Fibroblast of skin of right biceps (primary cell): Measurements from ENCODE around the gene CCSER1.

Source experiments
- DNase-seq: peaks from one replicate; pipeline ENCODE4 v3.0.0-alpha.2; 2013

CCSER1 gene

GRCh38 chr4:90990284-90990683, 863.1 kb downstream of the CCSER1 start:
- no peak for DNase-seq

- DNase-seq = no peak
Observed at GRCh38 chr4:90992213-90992612, 865.0 kb downstream of the CCSER1 start.

DNA sequence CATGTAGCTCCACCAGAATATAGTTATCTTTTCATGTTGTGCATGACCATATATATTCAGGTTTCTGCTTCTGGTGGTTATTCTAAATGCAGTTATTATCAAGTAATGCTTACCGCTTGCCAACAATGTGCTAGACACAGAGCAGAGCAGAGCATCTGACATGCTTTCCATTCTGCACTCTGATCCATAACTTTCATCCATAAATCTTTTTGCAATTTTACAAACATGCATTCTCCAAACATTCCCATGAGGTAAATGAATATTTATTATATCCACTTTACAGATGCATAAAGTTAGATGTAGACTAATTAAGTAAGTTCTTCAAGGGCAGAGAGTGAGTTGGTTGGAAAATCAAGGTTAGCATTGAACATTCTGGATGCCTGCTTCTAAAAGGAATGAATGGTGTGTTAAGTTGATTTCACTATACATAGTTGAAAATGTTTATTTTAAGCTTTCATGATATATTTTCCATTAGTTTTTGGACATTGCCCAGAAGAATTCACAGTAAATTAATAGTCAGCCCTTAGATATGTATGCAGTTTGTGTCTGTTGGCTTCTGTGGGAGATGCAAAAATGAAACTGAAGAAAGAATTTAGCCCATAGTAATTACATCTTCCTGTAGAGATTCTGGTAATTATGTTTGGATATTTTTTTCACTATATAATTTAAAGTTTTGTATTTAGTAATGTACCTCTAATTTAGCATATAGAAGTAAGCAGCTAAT, 867.8 kb downstream of the CCSER1 start:
- DNase-seq = peak; percentile 17

- no peak for DNase-seq
Observed at GRCh38 chr4:90995996-90996395, 868.8 kb downstream of the CCSER1 start.

GRCh38 chr4:90996813-90997212, 869.6 kb downstream of the CCSER1 start:
- DNase-seq = no peak

GRCh38 chr4:91015861-91016260, 888.7 kb downstream of the CCSER1 start:
- no peak for DNase-seq

GRCh38 chr4:91019513-91019912, 892.3 kb downstream of the CCSER1 start:
- no peak for DNase-seq

- DNase-seq = no peak
Observed at GRCh38 chr4:91025241-91026148, 898.3 kb downstream of the CCSER1 start.

- no peak for DNase-seq
Observed at GRCh38 chr4:91028228-91028627, 901.0 kb downstream of the CCSER1 start.

GRCh38 chr4:91031761-91032160, 904.6 kb downstream of the CCSER1 start:
- DNase-seq = no peak

DNA sequence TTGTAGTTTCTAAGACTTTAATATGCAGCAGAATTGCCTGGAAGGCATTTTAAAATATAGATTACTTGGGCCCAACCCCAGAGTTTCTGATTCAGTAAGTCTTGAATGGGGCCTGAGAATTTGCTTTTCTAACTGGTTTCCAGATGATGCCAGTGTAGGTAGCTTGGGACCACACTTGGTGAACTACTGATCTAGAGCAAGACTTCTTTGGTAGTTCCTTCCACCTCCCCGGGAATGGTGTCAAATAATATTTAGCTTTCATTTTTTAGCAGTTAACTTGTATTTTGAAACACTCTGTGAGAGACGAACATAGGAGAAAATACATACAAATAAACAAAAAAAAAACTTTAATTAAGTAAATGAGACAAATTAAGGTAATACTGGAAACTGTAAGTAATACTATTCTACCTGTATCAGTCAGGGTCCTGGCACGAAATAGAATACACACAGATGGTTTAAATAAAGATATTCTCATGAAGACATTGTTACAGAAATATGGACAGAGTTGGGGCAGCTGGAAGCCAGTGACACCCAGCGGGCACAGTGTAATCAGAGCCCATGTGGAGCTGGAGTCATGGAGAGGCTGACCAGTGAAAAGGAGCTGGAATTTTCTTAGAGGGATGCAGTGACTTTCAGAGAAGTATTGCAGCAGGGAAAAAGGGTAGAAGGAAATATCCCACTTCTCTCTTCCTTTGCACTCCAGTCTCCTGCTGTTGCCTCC, 905.7 kb downstream of the CCSER1 start:
- no peak for DNase-seq

- DNase-seq = peak; percentile 7
Observed at GRCh38 chr4:91035276-91035675, 908.1 kb downstream of the CCSER1 start.

DNA sequence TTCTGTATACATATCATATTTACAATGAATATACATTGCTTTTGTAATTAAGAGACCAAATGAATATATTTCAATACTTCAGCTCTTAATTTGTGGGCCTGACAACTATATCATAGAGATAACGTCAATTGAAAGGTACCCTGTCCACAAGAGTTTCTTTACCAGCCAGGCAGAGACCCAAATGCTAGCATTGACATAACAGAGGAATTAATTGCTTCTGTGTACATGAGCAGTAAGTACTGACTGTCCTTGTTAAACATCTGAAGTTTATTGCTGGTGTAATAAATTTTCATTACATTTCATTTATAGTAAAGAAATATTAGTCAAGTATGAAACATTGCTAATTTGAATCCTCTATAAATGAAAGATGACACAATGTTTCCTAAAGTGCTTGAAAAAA, 910.8 kb downstream of the CCSER1 start:
- DNase-seq = no peak

- no peak for DNase-seq
Observed at GRCh38 chr4:91057871-91058270, 930.7 kb downstream of the CCSER1 start.

- DNase-seq = peak; percentile 48
Observed at GRCh38 chr4:91058345-91058744, 931.2 kb downstream of the CCSER1 start.

DNA sequence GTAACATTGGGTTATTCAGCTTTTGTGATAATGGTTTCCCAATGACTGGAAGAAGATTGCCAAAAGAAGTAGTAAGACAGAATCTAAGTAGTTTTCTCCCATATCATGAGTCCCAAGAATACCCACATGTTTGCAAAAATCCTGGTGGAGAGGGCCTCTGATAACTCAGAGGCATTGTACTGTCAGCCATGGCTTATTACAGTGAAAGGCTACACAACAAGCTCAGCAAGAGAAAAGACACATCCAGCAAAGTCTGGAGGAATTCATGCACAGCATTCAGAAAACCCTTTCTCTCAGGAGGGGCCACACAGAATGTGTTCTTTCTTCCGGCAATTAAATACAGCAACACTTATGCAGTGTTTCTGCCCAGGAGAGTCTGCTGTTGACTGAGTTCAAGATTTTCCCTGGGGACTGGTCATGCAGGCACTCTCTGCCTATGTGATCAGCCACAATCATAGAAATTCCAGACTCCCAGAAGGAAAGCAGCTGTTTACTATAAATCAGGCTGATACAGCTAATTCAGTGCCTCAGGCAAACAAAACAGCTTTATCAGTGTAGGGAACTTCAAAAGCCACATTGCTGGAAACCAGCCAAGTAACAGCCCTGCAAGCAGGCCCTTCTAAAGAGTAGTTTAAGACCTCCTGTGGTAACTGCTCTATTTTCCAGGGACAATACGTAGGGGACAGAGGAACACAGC, 937.1 kb downstream of the CCSER1 start:
- peak; percentile 16 for DNase-seq

DNA sequence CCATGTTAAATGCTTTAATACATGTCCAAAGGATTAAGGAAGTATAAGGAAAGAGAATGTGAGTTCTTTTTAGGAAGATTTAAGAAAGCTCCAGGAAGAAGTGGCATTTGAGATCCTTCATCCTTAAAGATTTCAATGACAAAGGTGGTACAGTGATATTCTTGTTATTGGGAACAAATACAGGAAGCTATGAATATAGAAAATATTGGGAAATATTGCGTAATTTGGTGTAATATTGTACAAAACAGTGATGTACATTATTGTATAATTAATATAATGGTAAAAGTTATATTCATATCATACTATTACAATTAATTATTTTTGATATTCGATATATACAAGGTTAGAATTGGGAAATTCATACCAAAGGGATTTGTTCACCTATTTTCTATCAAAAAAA, 937.9 kb downstream of the CCSER1 start:
- no peak for DNase-seq

DNA sequence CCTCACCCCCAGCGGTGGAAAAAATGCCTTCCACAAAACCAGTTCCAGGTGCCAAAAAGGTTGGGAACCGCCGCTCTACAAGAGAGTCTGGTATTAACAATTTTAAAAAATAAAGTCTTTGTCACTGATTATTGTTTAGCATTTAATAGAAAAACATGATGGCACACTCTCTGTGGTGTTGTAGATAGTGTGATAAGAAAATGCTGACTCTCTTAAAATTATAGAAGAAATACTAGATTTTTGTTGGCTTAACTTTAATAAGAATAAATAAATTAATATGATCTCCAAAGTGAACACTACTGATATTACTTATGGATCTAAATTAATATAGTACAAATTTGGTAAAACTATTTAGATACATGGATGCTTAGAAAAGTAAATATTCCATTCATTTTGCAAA, 943.5 kb downstream of the CCSER1 start:
- DNase-seq = no peak

- no peak for DNase-seq
Observed at GRCh38 chr4:91076147-91076546, 949.0 kb downstream of the CCSER1 start.

- DNase-seq = no peak
Observed at GRCh38 chr4:91085961-91086360, 958.8 kb downstream of the CCSER1 start.

DNA sequence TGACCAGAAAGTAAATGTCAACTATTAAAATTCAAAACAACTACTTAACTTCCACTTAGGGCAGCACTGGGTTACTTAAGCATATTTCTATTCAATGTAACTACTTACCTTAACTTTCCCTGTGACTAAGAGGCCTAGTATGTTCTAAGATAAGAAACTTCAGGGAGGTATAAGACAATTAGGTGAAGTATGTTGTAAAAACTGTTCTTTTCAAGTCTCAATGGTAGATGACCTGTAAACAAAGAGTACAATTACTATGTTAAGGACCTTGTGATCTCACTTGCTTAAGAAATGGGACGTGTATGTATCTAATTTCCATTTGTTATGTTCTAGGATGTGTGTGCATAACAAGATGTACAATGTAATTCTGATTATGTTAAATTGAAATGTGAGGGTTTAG, 960.5 kb downstream of the CCSER1 start:
- no peak for DNase-seq

DNA sequence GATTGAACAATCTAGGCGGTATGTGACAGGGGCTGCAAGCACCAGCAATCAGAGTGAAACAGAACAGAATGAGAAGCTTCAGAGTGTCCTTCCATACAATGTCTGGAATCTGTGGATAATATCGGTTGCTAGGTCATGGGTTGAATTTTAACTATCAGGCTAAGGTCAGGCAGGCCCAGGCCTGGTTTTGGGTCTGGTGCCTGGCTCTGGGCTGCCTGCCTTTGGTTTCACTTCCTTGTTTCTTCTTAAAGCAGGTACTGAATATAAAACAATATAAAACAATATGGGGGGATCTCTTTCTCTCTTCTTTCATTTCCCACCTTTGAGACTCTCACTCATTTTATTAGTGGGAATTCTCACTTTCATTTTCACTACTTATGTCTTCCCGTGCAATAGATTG, 962.0 kb downstream of the CCSER1 start:
- DNase-seq = no peak

DNA sequence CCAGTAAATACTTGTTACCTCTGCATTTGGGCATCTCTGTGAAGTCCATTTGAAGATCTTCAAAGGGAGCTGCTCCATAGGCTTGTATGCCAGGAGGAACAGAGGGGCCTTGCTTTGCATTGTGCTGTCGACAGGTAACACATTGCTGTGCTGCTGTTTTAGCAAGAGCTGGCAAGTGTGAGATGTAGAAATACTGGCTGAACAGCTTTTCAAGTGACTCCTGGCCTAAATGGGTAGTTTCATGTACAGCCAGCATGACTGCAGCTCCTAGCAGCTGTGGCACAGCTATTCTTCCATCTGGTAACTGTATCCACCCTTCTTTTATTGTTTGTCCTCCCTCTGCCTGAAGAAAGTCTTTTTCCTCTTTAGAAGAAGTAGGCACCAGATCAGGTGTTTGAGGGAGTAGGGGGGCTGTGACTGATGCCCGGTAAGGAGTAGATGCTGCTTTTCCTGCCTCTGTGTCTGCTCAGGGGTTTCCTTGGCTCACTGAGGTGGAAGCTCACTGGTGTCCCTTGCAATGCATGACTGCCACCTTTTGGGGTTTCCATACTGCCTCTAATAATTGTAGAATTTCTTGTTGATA, 965.3 kb downstream of the CCSER1 start:
- no peak for DNase-seq
